H1 (cell line): ENCODE measurements around the gene SYNPO. TPM values are rescaled to one million over a fixed set of nuclear protein-coding genes. Genes with fewer than 3 reads are reported as not detected.

ENCODE experiments used
- CTCF ChIA-PET: fragments of 300-600 bp; sonication (Branson Sonifier 250); formaldehyde crosslinking; loops from one replicate; lab custom pipeline; 2021; ENCODE audit not compliant: partially characterized antibody; lab: Charles Lee
- POLR2A ChIA-PET: fragments of 300-600 bp; sonication (Branson Sonifier 250); formaldehyde crosslinking; loops from one replicate; lab custom pipeline; 2021; ENCODE audit warnings: inconsistent platforms; ENCODE audit not compliant: partially characterized antibody; lab: Charles Lee
- DNase-seq, 2 experiments: peaks; one replicate each; pipeline versions ENCODE4 v3.0.0 to v3.0.0-alpha.2; 2010 to 2022; ENCODE audit warnings: low spot score in 2 of 2, low read depth in 1 of 2, mixed read lengths in 1 of 2
- FAIRE-seq: peaks from 2 replicates; lab custom pipeline; 2011; peaks lifted over from hg19 to GRCh38; lab: Jason Lieb, UNC
- H2AFZ ChIP-seq: 2 replicates; pipeline ENCODE4 v1.8.1; 2012; ENCODE audit warnings: low read length, inconsistent platforms
- H2AK5ac ChIP-seq: 2 replicates; pipeline ENCODE4 v1.6.1; 2013; ENCODE audit warnings: low read depth, low read length
- H2BK120ac ChIP-seq: replicated peaks from 2 replicates; pipeline ENCODE3; 2013; ENCODE audit warnings: low read depth, low read length, inconsistent platforms
- H2BK12ac ChIP-seq: 2 replicates; pipeline ENCODE4 v1.6.1; 2013; ENCODE audit warnings: low read depth, low read length
- H2BK15ac ChIP-seq: 2 replicates; pipeline ENCODE4 v1.6.1; 2013; ENCODE audit warnings: low read length
- H2BK20ac ChIP-seq: 2 replicates; pipeline ENCODE4 v1.6.1; 2013; ENCODE audit warnings: low read length
- H2BK5ac ChIP-seq: 2 replicates; pipeline ENCODE4 v1.6.1; 2013; ENCODE audit warnings: low read depth, low read length
- H3K14ac ChIP-seq: 2 replicates; pipeline ENCODE4 v1.6.1; 2013; ENCODE audit warnings: inconsistent platforms; ENCODE audit not compliant: insufficient read length
- H3K18ac ChIP-seq: 2 replicates; pipeline ENCODE4 v1.6.1; 2013; ENCODE audit warnings: low read length; ENCODE audit errors: extremely low read depth
- H3K23ac ChIP-seq: 2 replicates; pipeline ENCODE4 v1.6.1; 2013; ENCODE audit warnings: inconsistent platforms; ENCODE audit not compliant: insufficient read length
- H3K23me2 ChIP-seq: 2 replicates; pipeline ENCODE4 v1.6.1; 2013; ENCODE audit warnings: low read depth, low read length
- H3K27ac ChIP-seq: 2 replicates; pipeline ENCODE4 v1.6.1; 2011; ENCODE audit warnings: low read depth, low read length, inconsistent platforms
- H3K27me3 ChIP-seq, 4 experiments: replicated peaks in 1 of 4; 1 replicate in 1 of 4; 2 replicates in 3 of 4; pipeline versions ENCODE4 v1.6.1 to v1.8.1; 2011 to 2013; ENCODE audit warnings: low read length in 3 of 4, mild to moderate bottlenecking in 3 of 4, inconsistent platforms in 2 of 4, mixed read lengths in 2 of 4, moderate library complexity in 1 of 4; ENCODE audit not compliant: control insufficient read depth in 3 of 4, insufficient read depth in 3 of 4; ENCODE audit errors: extremely low read depth in 1 of 4
- H3K36me3 ChIP-seq, 4 experiments: 2 replicates each; pipeline versions ENCODE4 v1.6.1 to v1.8.1; 2011 to 2013; ENCODE audit warnings: mild to moderate bottlenecking in 4 of 4, low read length in 3 of 4, moderate library complexity in 2 of 4, control low read depth in 1 of 4, inconsistent platforms in 1 of 4; ENCODE audit not compliant: insufficient read depth in 4 of 4, control insufficient read depth in 2 of 4
- H3K4ac ChIP-seq: replicated peaks from 2 replicates; pipeline ENCODE3; 2013; ENCODE audit warnings: low read length, low read depth, mixed read lengths, inconsistent platforms; ENCODE audit not compliant: insufficient read length
- H3K4me1 ChIP-seq, 4 experiments: replicated peaks in 1 of 4; 1 replicate in 1 of 4; 2 replicates in 3 of 4; pipeline versions ENCODE4 v1.6.1 to v1.8.1; 2011 to 2013; ENCODE audit warnings: low read length in 3 of 4, inconsistent platforms in 2 of 4, mixed read lengths in 1 of 4; ENCODE audit not compliant: insufficient read depth in 4 of 4, control insufficient read depth in 3 of 4
- H3K4me2 ChIP-seq, 2 experiments: 2 replicates each; pipeline versions ENCODE4 v1.6.1 to v1.8.1; 2011 to 2013; ENCODE audit warnings: low read depth in 2 of 2, low read length in 2 of 2, control low read depth in 1 of 2, inconsistent platforms in 1 of 2, mild to moderate bottlenecking in 1 of 2; ENCODE audit not compliant: insufficient read depth in 1 of 2
- H3K4me3 ChIP-seq, 4 experiments: fragments of 200-600, 300-600 bp in 1 of 4; sonication (generic), shearing (Covaris generic), sonication (Bioruptor Twin) in 1 of 4; 2 replicates each; pipeline versions ENCODE4 v1.5.1 to v1.8.1; 2011 to 2016; ENCODE audit warnings: low read length in 4 of 4, low read depth in 3 of 4, control low read depth in 2 of 4, inconsistent platforms in 2 of 4, mild to moderate bottlenecking in 2 of 4, mixed read lengths in 1 of 4, moderate library complexity in 1 of 4; ENCODE audit not compliant: insufficient read depth in 2 of 4; ENCODE audit errors: extremely low read depth in 1 of 4
- H3K56ac ChIP-seq: replicated peaks from 2 replicates; pipeline ENCODE3; 2013; ENCODE audit warnings: low read depth, mild to moderate bottlenecking, mixed read lengths, low read length, inconsistent platforms; ENCODE audit not compliant: insufficient read length
- H3K79me1 ChIP-seq: 2 replicates; pipeline ENCODE4 v1.6.1; 2013; ENCODE audit warnings: low read depth, low read length, control low read depth
- H3K79me2 ChIP-seq, 2 experiments: 2 replicates each; pipeline versions ENCODE4 v1.6.1 to v1.8.1; 2012 to 2013; ENCODE audit warnings: low read length in 2 of 2, mild to moderate bottlenecking in 2 of 2, inconsistent platforms in 1 of 2; ENCODE audit not compliant: insufficient read depth in 2 of 2, control insufficient read depth in 1 of 2
- H3K9ac ChIP-seq, 4 experiments: replicated peaks in 1 of 4; 1 replicate in 1 of 4; 2 replicates in 3 of 4; pipeline versions ENCODE4 v1.6.1 to v1.8.1; 2011 to 2013; ENCODE audit warnings: low read depth in 3 of 4, low read length in 3 of 4, control low read depth in 2 of 4, mild to moderate bottlenecking in 2 of 4, moderate library complexity in 2 of 4, inconsistent platforms in 1 of 4; ENCODE audit errors: extremely low read depth in 1 of 4
- H3K9me3 ChIP-seq, 2 experiments: 2 replicates each; pipeline versions ENCODE4 v1.6.1 to v1.8.1; 2012 to 2013; ENCODE audit warnings: mild to moderate bottlenecking in 2 of 2, moderate library complexity in 2 of 2, control low read depth in 1 of 2, inconsistent platforms in 1 of 2, low read depth in 1 of 2, low read length in 1 of 2, mixed read lengths in 1 of 2; ENCODE audit not compliant: insufficient read depth in 2 of 2
- H4K20me1 ChIP-seq, 2 experiments: replicated peaks in 1 of 2; 2 replicates each; pipeline versions ENCODE3 to v1.8.1; 2011 to 2013; ENCODE audit warnings: inconsistent platforms in 2 of 2, low read length in 2 of 2, mild to moderate bottlenecking in 1 of 2; ENCODE audit not compliant: insufficient read depth in 2 of 2, control insufficient read depth in 1 of 2
- H4K5ac ChIP-seq: 2 replicates; pipeline ENCODE4 v1.6.1; 2013; ENCODE audit warnings: low read length, low read depth, mixed read lengths, inconsistent platforms; ENCODE audit not compliant: insufficient read length
- H4K8ac ChIP-seq: 2 replicates; pipeline ENCODE4 v1.8.0; 2013; ENCODE audit warnings: mild to moderate bottlenecking, moderate library complexity, low read length, inconsistent platforms; ENCODE audit not compliant: insufficient read depth; ENCODE audit errors: extremely low read depth
- H4K91ac ChIP-seq: replicated peaks from 2 replicates; pipeline ENCODE3; 2013; ENCODE audit warnings: low read length, mixed read lengths, inconsistent platforms; ENCODE audit not compliant: insufficient read length
- E2F6 ChIP-seq: IDR thresholded peaks from 2 replicates; pipeline ENCODE4 v1.6.1; 2012; ENCODE audit warnings: inconsistent platforms
- WGBS, 2 experiments: shearing (Covaris generic) in 1 of 2; methylation state at CpG; one replicate each; pipeline versions ENCODE4 v1.1.6 to v1.1.7; 2013 to 2015; ENCODE audit warnings: low lambda C conversion rate in 2 of 2, mixed read lengths in 2 of 2, inconsistent platforms in 1 of 2, low coverage in 1 of 2, missing lambda C conversion rate in 1 of 2; ENCODE audit not compliant: insufficient replicate concordance in 2 of 2, insufficient coverage in 1 of 2, insufficient read length in 1 of 2; ENCODE audit errors: extremely low coverage in 1 of 2, missing lambda C conversion rate in 1 of 2; 5-methylcytosine and 5-hydroxymethylcytosine counted together
- polyA plus RNA-seq, 7 experiments: library from polyadenylated mRNA; depleted of rRNA in 3 of 7; stranded (reverse) in 5 of 7; unstranded in 2 of 7; fragments of >200 nt in 5 of 7; fragments of 200-250 nt in 2 of 7; gene quantifications; 1 replicate in 5 of 7; 2 replicates in 1 of 7; 4 replicates in 1 of 7; pipeline versions ENCODE4 v1.2.1 to v1.2.3, GENCODE V29; 2011 to 2013; ENCODE audit warnings: missing spikeins in 2 of 7, mixed read lengths in 2 of 7
- total RNA-seq: library from RNA; stranded (reverse); fragmentation: NEBNext Ultra II Directional; extraction: Animal tissue kit (Norgen Biotek cat#: 25700); gene quantifications from 2 replicates; pipeline ENCODE4 v1.2.1, GENCODE V29; 2021

SYNPO gene
- total and polyA plus RNA-seq, 2 of the 8 experiments (the other 6 are each of a cell fraction or from before 2014, with no cell fraction given): 2.3 TPM

GRCh38 chr5:150639377-150639692 is 1.1 kb upstream of the SYNPO start:
- no peaks in the 10 kb centered on the region for H3K79me1 ChIP-seq
- H4K5ac ChIP-seq: no peak overlapping the region
- H3K56ac ChIP-seq: no peak overlapping the region
- H3K4ac ChIP-seq: no peak overlapping the region
- no peak overlapping the region for H2BK20ac ChIP-seq
- ChIA-PET CTCF (interaction anchor here (0.8 to 18.4 kb wide), 12 partner anchors 10 to 336 kb away, joined by 3 to 247 read pairs (median 4); partner anchors contain the start of genes ARSI and MYOZ3), POLR2A (interaction anchor here (1.0 to 1.5 kb wide), 5 partner anchors 9 to 189 kb away, joined by 3 to 4 read pairs (median 3); partner anchors contain the start of gene RBM22)
- no peak overlapping the region for H3K4me3 ChIP-seq
- no peak overlapping the region for H2BK12ac ChIP-seq
- H2BK15ac ChIP-seq: no peak overlapping the region
- no peaks in the 10 kb centered on the region for H4K20me1 ChIP-seq
- H3K18ac ChIP-seq: no peak overlapping the region
- no peaks in the 10 kb centered on the region for H3K36me3 ChIP-seq
- H3K14ac ChIP-seq: no peak overlapping the region
- H2AK5ac ChIP-seq: no peak overlapping the region
- no peak overlapping the region for H4K8ac ChIP-seq
- no peak overlapping the region for H3K23ac ChIP-seq
- H2AFZ ChIP-seq: no peak overlapping the region
- H4K91ac ChIP-seq: no peak overlapping the region
- H3K4me1 ChIP-seq: peaks cover 0 to 22% (median 13%) of the 10 kb centered on the region in 4 experiments; a peak in 5 of 7 replicates
- no peak overlapping the region for H3K27ac ChIP-seq
- no peaks in the 10 kb centered on the region for H3K9me3 ChIP-seq
- DNase-seq: no peak
- H3K23me2 ChIP-seq: no peaks in the 10 kb centered on the region
- no peak overlapping the region for H3K4me2 ChIP-seq
- 89% methylated on average over 3 of the region's 3 CpGs; no CpG with 5 or more reads in 1 of the 2 experiments for WGBS, 2 experiments
- no peaks in the 10 kb centered on the region for H3K79me2 ChIP-seq
- FAIRE-seq: no peak
- H3K27me3 ChIP-seq: no peaks in the 10 kb centered on the region
- no peak overlapping the region for H3K9ac ChIP-seq
- no peak overlapping the region for H2BK120ac ChIP-seq
- no peak overlapping the region for H2BK5ac ChIP-seq
- TF ChIP-seq E2F6: no peak
